GM19043 (cell line): ENCODE measurements around the gene RMND5A.
"Not testable (repeated sequence)": the region's sequence is repeated elsewhere in the genome, so short reads cannot be mapped to it uniquely, and the experiment has no call there.

Experiments used
- ATAC-seq: cut with Tn5 transposase; IDR thresholded peaks from one replicate; pipeline ENCODE4 v1.9.1; 2021; ENCODE audit warnings: low read depth; ENCODE audit not compliant: unreplicated experiment

Gene RMND5A

GRCh38 chr2:86708126-86708525, 12.0 kb upstream of the RMND5A start:
- not testable (repeated sequence) for ATAC-seq

- ATAC-seq, result not testable (repeated sequence)
Measured at GRCh38 chr2:86714579-86715173, 5.4 kb upstream of the RMND5A start.

- not testable (repeated sequence) for ATAC-seq
Measured at GRCh38 chr2:86719263-86719636, 841 bp upstream of the RMND5A start.

- peak; percentile 12 for ATAC-seq
Measured at GRCh38 chr2:86720540-86721320, 639 bp downstream of the RMND5A start.

- ATAC-seq, result not testable (repeated sequence)
Measured at GRCh38 chr2:86725706-86726105, 5.6 kb downstream of the RMND5A start.

- not testable (repeated sequence) for ATAC-seq
Measured at GRCh38 chr2:86732040-86732525, 12.0 kb downstream of the RMND5A start.

GRCh38 chr2:86732837-86733236, 12.7 kb downstream of the RMND5A start:
- not testable (repeated sequence) for ATAC-seq

- ATAC-seq, result not testable (repeated sequence)
Measured at GRCh38 chr2:86733528-86733927, 13.4 kb downstream of the RMND5A start.

GRCh38 chr2:86734896-86735295, 14.8 kb downstream of the RMND5A start:
- ATAC-seq, result not testable (repeated sequence)

GRCh38 chr2:86739485-86739884, 19.4 kb downstream of the RMND5A start:
- ATAC-seq, result not testable (repeated sequence)

- not testable (repeated sequence) for ATAC-seq
Measured at GRCh38 chr2:86739889-86740288, 19.8 kb downstream of the RMND5A start.

- ATAC-seq, result not testable (repeated sequence)
Measured at GRCh38 chr2:86741889-86742498, 21.9 kb downstream of the RMND5A start.

GRCh38 chr2:86744152-86744551, 24.1 kb downstream of the RMND5A start:
- ATAC-seq, result no peak

GRCh38 chr2:86746939-86747338, 26.8 kb downstream of the RMND5A start:
- ATAC-seq, result no peak

- no peak for ATAC-seq
Measured at GRCh38 chr2:86747711-86748639, 27.9 kb downstream of the RMND5A start.

- no peak for ATAC-seq
Measured at GRCh38 chr2:86750240-86750839, 30.2 kb downstream of the RMND5A start.

GRCh38 chr2:86751778-86752177, 31.7 kb downstream of the RMND5A start:
- ATAC-seq, result no peak

- no peak for ATAC-seq
Measured at GRCh38 chr2:86752934-86753333, 32.8 kb downstream of the RMND5A start.

GRCh38 chr2:86753606-86754005, 33.5 kb downstream of the RMND5A start:
- ATAC-seq, result no peak

- no peak for ATAC-seq
Measured at GRCh38 chr2:86758405-86758804, 38.3 kb downstream of the RMND5A start.
